Neuronal stem cell (in vitro differentiated cells): ENCODE measurements around the gene LSMEM2.

Source experiments
- DNase-seq: peaks from one replicate; pipeline ENCODE4 v3.0.0-alpha.2; 2013; ENCODE audit warnings: low spot score
- H2AFZ ChIP-seq: one replicate; pipeline ENCODE4 v1.6.1; 2013; ENCODE audit warnings: mild to moderate bottlenecking, low read length, inconsistent platforms
- H2AK5ac ChIP-seq: 2 replicates; pipeline ENCODE4 v1.6.1; 2013; ENCODE audit warnings: low read depth, mild to moderate bottlenecking, inconsistent platforms, low read length, moderate library complexity, mixed read lengths
- H2BK120ac ChIP-seq: 2 replicates; pipeline ENCODE4 v1.6.1; 2013; ENCODE audit warnings: low read depth, mild to moderate bottlenecking, inconsistent platforms, low read length, moderate library complexity, mixed read lengths
- H2BK12ac ChIP-seq: one replicate; pipeline ENCODE4 v1.6.1; 2013; ENCODE audit warnings: low read length, inconsistent platforms
- H2BK15ac ChIP-seq: 2 replicates; pipeline ENCODE4 v1.6.1; 2013; ENCODE audit warnings: mild to moderate bottlenecking, low read length, inconsistent platforms, mixed read lengths
- H2BK5ac ChIP-seq: one replicate; pipeline ENCODE4 v1.6.1; 2013; ENCODE audit warnings: inconsistent platforms, mild to moderate bottlenecking, low read length, moderate library complexity
- H3K14ac ChIP-seq: one replicate; pipeline ENCODE4 v1.6.1; 2013; ENCODE audit warnings: low read length, inconsistent platforms
- H3K18ac ChIP-seq: 2 replicates; pipeline ENCODE4 v1.6.1; 2013; ENCODE audit warnings: low read length, inconsistent platforms
- H3K23ac ChIP-seq: 2 replicates; pipeline ENCODE4 v1.6.1; 2013; ENCODE audit warnings: low read depth, mild to moderate bottlenecking, mixed read lengths, low read length, inconsistent platforms; ENCODE audit not compliant: poor library complexity
- H3K27ac ChIP-seq: replicated peaks from 3 replicates; pipeline ENCODE4 v1.5.1; 2013; ENCODE audit warnings: low read length, inconsistent platforms
- H3K27me3 ChIP-seq, 3 experiments: 2 replicates each; pipeline ENCODE4 v1.6.1; 2013; ENCODE audit warnings: low read length in 3 of 3, mild to moderate bottlenecking in 2 of 3, inconsistent platforms in 1 of 3, low read depth in 1 of 3, mixed read lengths in 1 of 3, moderate library complexity in 1 of 3; ENCODE audit not compliant: control insufficient read depth in 3 of 3, insufficient read depth in 3 of 3
- H3K36me3 ChIP-seq, 2 donors: replicated peaks in 1 of 2; 2 replicates each; pipeline ENCODE4 v1.6.1; 2013; ENCODE audit warnings: low read length in 2 of 2; ENCODE audit not compliant: control insufficient read depth in 2 of 2, insufficient read depth in 2 of 2
- H3K4ac ChIP-seq: 2 replicates; pipeline ENCODE4 v1.6.1; 2013; ENCODE audit warnings: inconsistent platforms, mild to moderate bottlenecking, low read length, moderate library complexity
- H3K4me1 ChIP-seq, 2 donors: 1 replicate in 1 of 2; 2 replicates in 1 of 2; pipeline ENCODE4 v1.6.1; 2013; ENCODE audit warnings: low read length in 2 of 2, low read depth in 1 of 2; ENCODE audit not compliant: control insufficient read depth in 2 of 2, insufficient read depth in 1 of 2
- H3K4me2 ChIP-seq: one replicate; pipeline ENCODE4 v1.6.1; 2013; ENCODE audit warnings: mild to moderate bottlenecking, low read length, inconsistent platforms; ENCODE audit not compliant: insufficient read depth, poor library complexity, severe bottlenecking
- H3K4me3 ChIP-seq, 2 donors: 2 replicates each; pipeline ENCODE4 v1.5.1; 2013; ENCODE audit warnings: low read length in 2 of 2, mild to moderate bottlenecking in 2 of 2, inconsistent platforms in 1 of 2, moderate library complexity in 1 of 2
- H3K79me1 ChIP-seq: one replicate; pipeline ENCODE4 v1.6.1; 2013; ENCODE audit warnings: low read depth, mild to moderate bottlenecking, inconsistent platforms, low read length, moderate library complexity
- H3K9ac ChIP-seq: one replicate; pipeline ENCODE4 v1.6.1; 2013; ENCODE audit warnings: mild to moderate bottlenecking, low read depth, low read length, inconsistent platforms; ENCODE audit not compliant: poor library complexity
- H3K9me3 ChIP-seq, 2 donors: replicated peaks in 1 of 2; 2 replicates each; pipeline versions ENCODE3 to v1.6.1; 2013; ENCODE audit warnings: low read length in 2 of 2, mild to moderate bottlenecking in 2 of 2, inconsistent platforms in 1 of 2, low read depth in 1 of 2, mixed read lengths in 1 of 2, moderate library complexity in 1 of 2; ENCODE audit not compliant: control insufficient read depth in 2 of 2, insufficient read depth in 1 of 2
- H4K8ac ChIP-seq: one replicate; pipeline ENCODE4 v1.6.1; 2013; ENCODE audit warnings: low read depth, mild to moderate bottlenecking, inconsistent platforms, low read length, moderate library complexity
- H4K91ac ChIP-seq: one replicate; pipeline ENCODE4 v1.6.1; 2013; ENCODE audit warnings: low read length, low read depth, mild to moderate bottlenecking, inconsistent platforms; ENCODE audit not compliant: poor library complexity
- WGBS, 2 donors: extraction: QIAGEN DNeasy Blood & Tissue Kit; methylation state at CpG; one replicate each; pipeline ENCODE4 v1.1.7; 2013; ENCODE audit warnings: missing lambda C conversion rate in 2 of 2, mixed read lengths in 1 of 2; ENCODE audit not compliant: insufficient read length in 2 of 2, insufficient replicate concordance in 1 of 2; ENCODE audit errors: extremely low coverage in 2 of 2; 5-methylcytosine and 5-hydroxymethylcytosine counted together

LSMEM2 gene

GRCh38 chr3:50294089-50294488, 15.2 kb downstream of the LSMEM2 start:
- Histone ChIP-seq H2BK120ac (no peak overlapping the region), H3K4ac (no peak overlapping the region), H3K36me3 (peaks cover 13 to 17% of the 10 kb centered on the region in 2 donors), H3K4me1 (peaks cover 12 to 16% of the 10 kb centered on the region in 2 donors), H3K4me2 (no peak overlapping the region), H3K79me1 (peaks cover 16% of the 10 kb centered on the region), H2BK12ac (no peak overlapping the region), H3K18ac (no peak overlapping the region), H3K23ac (no peak overlapping the region), H3K27ac (no peak overlapping the region), H3K4me3 (no peak overlapping the region), H2BK5ac (no peak overlapping the region), H4K8ac (no peak overlapping the region), H2BK15ac (no peak overlapping the region), H3K9me3 (no peaks in the 10 kb centered on the region), H4K91ac (no peak overlapping the region), H2AK5ac (no peak overlapping the region), H2AFZ (no peak overlapping the region), H3K27me3 (no peaks in the 10 kb centered on the region), H3K14ac (no peak overlapping the region), H3K9ac (no peak overlapping the region)
- no CpG with 5 or more reads among the region's 4 CpGs for WGBS, 2 donors
- DNase-seq: no peak

- Histone ChIP-seq H3K4me3 (peak overlapping the region in 1 of 2 donors; percentile 34), H2AK5ac (no peak overlapping the region), H3K9ac (peak overlapping the region; percentile 7), H3K27me3 (no peaks in the 10 kb centered on the region), H3K4ac (no peak overlapping the region), H3K4me1 (peaks cover 12 to 16% of the 10 kb centered on the region in 2 donors), H3K18ac (no peak overlapping the region), H3K14ac (no peak overlapping the region), H2BK120ac (no peak overlapping the region), H2BK15ac (no peak overlapping the region), H3K27ac (no peak overlapping the region), H3K79me1 (peaks cover 10% of the 10 kb centered on the region), H4K91ac (no peak overlapping the region), H3K4me2 (no peak overlapping the region), H2AFZ (no peak overlapping the region), H2BK5ac (no peak overlapping the region), H3K9me3 (no peaks in the 10 kb centered on the region), H3K23ac (no peak overlapping the region), H3K36me3 (peaks cover 6 to 10% of the 10 kb centered on the region in 2 donors), H2BK12ac (no peak overlapping the region), H4K8ac (no peak overlapping the region)
- DNase-seq: no peak
- no CpG with 5 or more reads among the region's 22 CpGs for WGBS, 2 donors
These were observed 15.9 kb downstream of the LSMEM2 start for GRCh38 chr3:50294492-50295403.

GRCh38 chr3:50295553-50296431, 16.9 kb downstream of the LSMEM2 start:
- Histone ChIP-seq H2BK12ac (no peak overlapping the region), H2BK15ac (no peak overlapping the region), H3K36me3 (no peaks in the 10 kb centered on the region), H3K9ac (no peak overlapping the region), H3K18ac (no peak overlapping the region), H3K27me3 (no peaks in the 10 kb centered on the region), H2BK120ac (no peak overlapping the region), H4K91ac (no peak overlapping the region), H2BK5ac (no peak overlapping the region), H4K8ac (no peak overlapping the region), H3K4me1 (peaks cover 16 to 24% of the 10 kb centered on the region in 2 donors), H3K4me2 (no peak overlapping the region), H2AFZ (no peak overlapping the region), H3K79me1 (peaks cover 7% of the 10 kb centered on the region), H3K14ac (no peak overlapping the region), H3K4ac (no peak overlapping the region), H3K9me3 (no peaks in the 10 kb centered on the region), H3K27ac (no peak overlapping the region), H3K23ac (no peak overlapping the region), H2AK5ac (no peak overlapping the region), H3K4me3 (no peak overlapping the region)
- no peak for DNase-seq
- WGBS, 2 donors: no CpG with 5 or more reads among the region's 8 CpGs
